ENCODE results near the gene HSPB7.

The HSPB7 gene

DNA sequence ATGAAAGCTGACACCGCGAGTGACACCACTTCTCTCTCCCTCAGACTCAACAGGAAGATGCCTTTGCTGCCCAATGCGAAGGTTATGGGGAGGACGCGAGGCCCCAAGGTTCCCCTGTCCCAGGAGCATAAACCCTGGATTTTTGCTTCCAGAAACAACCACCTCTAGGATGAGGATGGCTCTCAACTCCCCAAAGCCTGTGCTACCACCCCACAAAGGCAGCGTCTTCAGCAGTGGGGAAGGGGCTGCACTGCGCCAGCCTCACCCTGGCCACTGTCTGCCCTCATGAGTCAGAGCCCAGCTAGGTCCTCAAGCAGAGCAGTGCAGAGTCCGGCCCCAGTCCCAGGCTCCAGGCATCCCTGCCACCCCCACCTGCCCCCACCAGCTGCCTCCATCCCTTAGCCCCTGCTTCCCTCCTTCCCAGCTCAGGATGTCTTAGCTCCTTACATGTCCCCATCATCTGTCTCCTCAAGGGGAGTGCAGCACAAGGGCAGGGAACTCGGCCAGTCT lies 20.7 kb downstream of the HSPB7 start:
- no peaks in the 10 kb centered on the region for H3K27me3 ChIP-seq
- H3K4me3 ChIP-seq (ENCODE audit: low read depth in 1 of 2, low read length in 1 of 2), result no peak overlapping the region
- H3K4me1 ChIP-seq (ENCODE audit: control insufficient read depth in 1 of 2, insufficient read depth in 1 of 2, low read depth in 1 of 2, low read length in 1 of 2), result no peaks in the 10 kb centered on the region
- H3K9me3 ChIP-seq, result no peaks in the 10 kb centered on the region
- H3K36me3 ChIP-seq, result no peaks in the 10 kb centered on the region
- TF ChIP-seq CTCF (IDR thresholded peaks at IDR 0.05), result no peak
- H3K27ac ChIP-seq, result no peak overlapping the region

GRCh38 chr1:15994590-15995351 lies 23.1 kb downstream of the HSPB7 start:
- TF ChIP-seq CTCF (IDR thresholded peaks at IDR 0.05), result no peak
- no peaks in the 10 kb centered on the region for H3K9me3 ChIP-seq
- no peaks in the 10 kb centered on the region for H3K4me1 ChIP-seq (ENCODE audit: control insufficient read depth in 1 of 2, insufficient read depth in 1 of 2, low read depth in 1 of 2, low read length in 1 of 2)
- no peak overlapping the region for H3K4me3 ChIP-seq (ENCODE audit: low read depth in 1 of 2, low read length in 1 of 2)
- no peaks in the 10 kb centered on the region for H3K36me3 ChIP-seq
- no peaks in the 10 kb centered on the region for H3K27me3 ChIP-seq
- H3K27ac ChIP-seq, result no peak overlapping the region

GRCh38 chr1:15994081-15994480 lies 23.8 kb downstream of the HSPB7 start:
- Histone ChIP-seq H3K4me3 (ENCODE audit: low read depth in 1 of 2, low read length in 1 of 2) (no peak overlapping the region), H3K36me3 (no peaks in the 10 kb centered on the region), H3K9me3 (no peaks in the 10 kb centered on the region), H3K27ac (no peak overlapping the region), H3K4me1 (ENCODE audit: control insufficient read depth in 1 of 2, insufficient read depth in 1 of 2, low read depth in 1 of 2, low read length in 1 of 2) (no peaks in the 10 kb centered on the region), H3K27me3 (no peaks in the 10 kb centered on the region)
- TF ChIP-seq CTCF (IDR thresholded peaks at IDR 0.05), result no peak

GRCh38 chr1:15993666-15994065 lies 24.2 kb downstream of the HSPB7 start:
- H3K4me3 ChIP-seq (ENCODE audit: low read depth in 1 of 2, low read length in 1 of 2), result no peak overlapping the region
- no peaks in the 10 kb centered on the region for H3K36me3 ChIP-seq
- no peak overlapping the region for H3K27ac ChIP-seq
- no peak for TF ChIP-seq CTCF (IDR thresholded peaks at IDR 0.05)
- no peaks in the 10 kb centered on the region for H3K27me3 ChIP-seq
- H3K9me3 ChIP-seq, result no peaks in the 10 kb centered on the region
- no peaks in the 10 kb centered on the region for H3K4me1 ChIP-seq (ENCODE audit: control insufficient read depth in 1 of 2, insufficient read depth in 1 of 2, low read depth in 1 of 2, low read length in 1 of 2)

GRCh38 chr1:15992582-15993500 lies 25.0 kb downstream of the HSPB7 start:
- H3K9me3 ChIP-seq, result no peaks in the 10 kb centered on the region
- no peak overlapping the region for H3K4me3 ChIP-seq (ENCODE audit: low read depth in 1 of 2, low read length in 1 of 2)
- TF ChIP-seq CTCF (IDR thresholded peaks at IDR 0.05), result no peak
- no peaks in the 10 kb centered on the region for H3K4me1 ChIP-seq (ENCODE audit: control insufficient read depth in 1 of 2, insufficient read depth in 1 of 2, low read depth in 1 of 2, low read length in 1 of 2)
- no peaks in the 10 kb centered on the region for H3K27me3 ChIP-seq
- no peak overlapping the region for H3K27ac ChIP-seq
- H3K36me3 ChIP-seq, result no peaks in the 10 kb centered on the region

All from neutrophil (primary cell).